ENCODE measurements around the gene HS3ST3A1. TPM values are rescaled to one million over a fixed set of nuclear protein-coding genes. Genes with fewer than 3 reads are reported as not detected.

HS3ST3A1 gene
- polyA plus RNA-seq, 4 donors: 0.25 to 0.44 TPM; not detected in 2

DNA sequence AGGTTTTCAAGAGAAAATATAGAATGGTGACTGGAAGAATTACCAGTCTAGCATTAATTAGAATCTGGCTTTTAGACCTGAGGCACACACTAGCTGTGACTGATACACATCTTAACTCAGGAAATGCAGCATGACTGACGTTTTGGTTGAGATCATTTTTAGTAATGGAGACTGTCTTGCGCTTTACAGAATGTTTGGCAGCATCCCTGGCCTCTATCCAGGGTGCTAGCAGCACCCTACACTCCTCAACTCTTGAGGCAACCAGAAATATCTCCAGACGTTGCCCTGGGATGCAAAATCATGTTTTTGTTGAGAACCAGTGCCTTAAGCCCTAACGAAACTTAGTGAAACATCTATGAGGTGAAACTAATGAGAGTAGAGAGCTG, 109.0 kb downstream of the HS3ST3A1 start:
- no peak for FAIRE-seq

GRCh38 chr17:13491916-13492736, 109.6 kb downstream of the HS3ST3A1 start:
- H3K36me3 ChIP-seq (ENCODE audit: control insufficient read depth in 3 of 3, insufficient read depth in 2 of 3, low read depth in 1 of 3, low read length in 3 of 3): no peaks in the 10 kb centered on the region
- FAIRE-seq: no peak
- peaks cover 0 to 2% (median 0%) of the 10 kb centered on the region in 3 donors for H3K27me3 ChIP-seq (ENCODE audit: control insufficient read depth in 3 of 3, insufficient read depth in 3 of 3, low read length in 3 of 3)
- no peaks in the 10 kb centered on the region for H3K4me1 ChIP-seq (ENCODE audit: control insufficient read depth in 3 of 3, insufficient read depth in 2 of 3, low read depth in 1 of 3, low read length in 2 of 3)
- no peak overlapping the region for H3K27ac ChIP-seq (ENCODE audit: low read depth in 1 of 3, low read length in 2 of 3)
- WGBS, 3 donors: 56 to 69% (median 58%) methylated on average over 7 of the region's 7 CpGs
- H3K4me3 ChIP-seq (ENCODE audit: low read depth in 1 of 3, low read length in 3 of 3): no peak overlapping the region
- DNase-seq: no peak
- H3K9me3 ChIP-seq (ENCODE audit: control insufficient read depth in 2 of 2, insufficient read depth in 1 of 2, low read depth in 1 of 2, low read length in 1 of 2): no peaks in the 10 kb centered on the region

More for the DNA sequence above, 109.0 kb downstream of the HS3ST3A1 start:
- DNase-seq: no peak
- Histone ChIP-seq H3K4me3 (ENCODE audit: low read depth in 1 of 3, low read length in 3 of 3) (no peak overlapping the region), H3K27ac (ENCODE audit: low read depth in 1 of 3, low read length in 2 of 3) (no peak overlapping the region), H3K27me3 (ENCODE audit: control insufficient read depth in 3 of 3, insufficient read depth in 3 of 3, low read length in 3 of 3) (peaks cover 0 to 2% (median 0%) of the 10 kb centered on the region in 3 donors), H3K36me3 (ENCODE audit: control insufficient read depth in 3 of 3, insufficient read depth in 2 of 3, low read depth in 1 of 3, low read length in 3 of 3) (no peaks in the 10 kb centered on the region), H3K4me1 (ENCODE audit: control insufficient read depth in 3 of 3, insufficient read depth in 2 of 3, low read depth in 1 of 3, low read length in 2 of 3) (no peaks in the 10 kb centered on the region), H3K9me3 (ENCODE audit: control insufficient read depth in 2 of 2, insufficient read depth in 1 of 2, low read depth in 1 of 2, low read length in 1 of 2) (no peaks in the 10 kb centered on the region)
- WGBS, 3 donors: 56 to 68% (median 57%) methylated on average over 4 of the region's 4 CpGs

- Histone ChIP-seq H3K4me3 (ENCODE audit: low read depth in 1 of 3, low read length in 3 of 3) (no peak overlapping the region), H3K9me3 (ENCODE audit: control insufficient read depth in 2 of 2, insufficient read depth in 1 of 2, low read depth in 1 of 2, low read length in 1 of 2) (no peaks in the 10 kb centered on the region), H3K27me3 (ENCODE audit: control insufficient read depth in 3 of 3, insufficient read depth in 3 of 3, low read length in 3 of 3) (peaks cover 0 to 2% (median 0%) of the 10 kb centered on the region in 3 donors), H3K4me1 (ENCODE audit: control insufficient read depth in 3 of 3, insufficient read depth in 2 of 3, low read depth in 1 of 3, low read length in 2 of 3) (no peaks in the 10 kb centered on the region), H3K27ac (ENCODE audit: low read depth in 1 of 3, low read length in 2 of 3) (no peak overlapping the region), H3K36me3 (ENCODE audit: control insufficient read depth in 3 of 3, insufficient read depth in 2 of 3, low read depth in 1 of 3, low read length in 3 of 3) (no peaks in the 10 kb centered on the region)
- no peak for FAIRE-seq
- 28 to 60% (median 53%) methylated on average over 1 of the region's 1 CpG for WGBS, 3 donors
- DNase-seq: no peak
These were observed 110.2 kb downstream of the HS3ST3A1 start for GRCh38 chr17:13491491-13491890.

GRCh38 chr17:13490906-13491482, 110.7 kb downstream of the HS3ST3A1 start:
- no peak overlapping the region for H3K27ac ChIP-seq (ENCODE audit: low read depth in 1 of 3, low read length in 2 of 3)
- no peak for FAIRE-seq
- no peaks in the 10 kb centered on the region for H3K36me3 ChIP-seq (ENCODE audit: control insufficient read depth in 3 of 3, insufficient read depth in 2 of 3, low read depth in 1 of 3, low read length in 3 of 3)
- H3K4me1 ChIP-seq (ENCODE audit: control insufficient read depth in 3 of 3, insufficient read depth in 2 of 3, low read depth in 1 of 3, low read length in 2 of 3): no peaks in the 10 kb centered on the region
- no peak for DNase-seq
- 78 to 86% (median 80%) methylated on average over 5 of the region's 5 CpGs for WGBS, 3 donors
- no peaks in the 10 kb centered on the region for H3K9me3 ChIP-seq (ENCODE audit: control insufficient read depth in 2 of 2, insufficient read depth in 1 of 2, low read depth in 1 of 2, low read length in 1 of 2)
- H3K27me3 ChIP-seq (ENCODE audit: control insufficient read depth in 3 of 3, insufficient read depth in 3 of 3, low read length in 3 of 3): peaks cover 0 to 2% (median 0%) of the 10 kb centered on the region in 3 donors
- H3K4me3 ChIP-seq (ENCODE audit: low read depth in 1 of 3, low read length in 3 of 3): no peak overlapping the region

DNA sequence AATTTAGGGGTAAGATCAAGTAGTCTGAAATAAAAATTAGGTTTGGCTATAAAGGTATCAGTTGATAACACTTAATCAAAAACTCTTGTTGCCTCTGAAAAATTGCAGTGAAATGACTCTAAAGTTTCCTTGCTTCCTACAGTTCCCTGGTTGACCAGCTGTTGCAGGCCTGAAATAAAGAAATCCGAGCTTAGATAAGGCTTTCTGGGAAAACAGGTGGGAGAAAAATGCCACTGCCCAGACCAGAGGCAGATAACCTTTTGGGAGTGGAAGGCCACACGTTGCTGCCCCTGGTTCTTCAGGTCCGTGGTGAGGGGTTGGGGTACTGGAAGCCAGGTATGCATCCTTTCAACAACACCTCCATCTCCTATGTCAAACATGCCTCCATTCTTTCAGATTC, 111.3 kb downstream of the HS3ST3A1 start:
- Histone ChIP-seq H3K27ac (ENCODE audit: low read depth in 1 of 3, low read length in 2 of 3) (no peak overlapping the region), H3K4me1 (ENCODE audit: control insufficient read depth in 3 of 3, insufficient read depth in 2 of 3, low read depth in 1 of 3, low read length in 2 of 3) (no peaks in the 10 kb centered on the region), H3K9me3 (ENCODE audit: control insufficient read depth in 2 of 2, insufficient read depth in 1 of 2, low read depth in 1 of 2, low read length in 1 of 2) (no peaks in the 10 kb centered on the region), H3K4me3 (ENCODE audit: low read depth in 1 of 3, low read length in 3 of 3) (no peak overlapping the region), H3K27me3 (ENCODE audit: control insufficient read depth in 3 of 3, insufficient read depth in 3 of 3, low read length in 3 of 3) (peaks cover 0 to 2% (median 0%) of the 10 kb centered on the region in 3 donors), H3K36me3 (ENCODE audit: control insufficient read depth in 3 of 3, insufficient read depth in 2 of 3, low read depth in 1 of 3, low read length in 3 of 3) (no peaks in the 10 kb centered on the region)
- DNase-seq (no peak), FAIRE-seq (no peak)
- WGBS, 3 donors: 36 to 69% (median 55%) methylated on average over 3 of the region's 3 CpGs

DNA sequence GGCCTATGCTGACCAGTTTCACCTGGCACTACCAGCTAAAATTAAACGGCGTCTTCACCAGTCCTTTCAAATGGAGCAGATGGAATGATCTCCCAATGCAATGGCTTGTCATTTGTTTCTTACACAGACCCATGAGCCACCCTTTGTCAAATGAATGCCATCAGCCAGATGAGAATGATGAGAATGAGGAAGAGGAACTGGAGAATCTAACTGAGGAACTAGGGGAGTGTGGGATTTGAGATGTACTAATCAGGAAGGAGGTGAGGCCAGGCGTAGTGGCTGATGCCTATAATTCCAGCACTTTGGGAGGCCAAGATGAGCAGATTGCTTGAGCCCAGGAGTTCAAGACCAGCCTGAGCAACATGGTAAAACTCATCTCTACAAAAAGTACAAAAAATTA, 116.4 kb downstream of the HS3ST3A1 start:
- Histone ChIP-seq H3K36me3 (ENCODE audit: control insufficient read depth in 3 of 3, insufficient read depth in 2 of 3, low read depth in 1 of 3, low read length in 3 of 3) (no peaks in the 10 kb centered on the region), H3K27ac (ENCODE audit: low read depth in 1 of 3, low read length in 2 of 3) (no peak overlapping the region), H3K9me3 (ENCODE audit: control insufficient read depth in 2 of 2, insufficient read depth in 1 of 2, low read depth in 1 of 2, low read length in 1 of 2) (peaks cover 0 to 16% of the 10 kb centered on the region in 2 donors), H3K27me3 (ENCODE audit: control insufficient read depth in 3 of 3, insufficient read depth in 3 of 3, low read length in 3 of 3) (no peaks in the 10 kb centered on the region), H3K4me3 (ENCODE audit: low read depth in 1 of 3, low read length in 3 of 3) (no peak overlapping the region), H3K4me1 (ENCODE audit: control insufficient read depth in 3 of 3, insufficient read depth in 2 of 3, low read depth in 1 of 3, low read length in 2 of 3) (no peaks in the 10 kb centered on the region)
- no peak for DNase-seq
- WGBS, 3 donors: 89 to 93% (median 90%) methylated on average over 3 of the region's 3 CpGs
- FAIRE-seq: no peak

GRCh38 chr17:13484020-13484419, 117.7 kb downstream of the HS3ST3A1 start:
- FAIRE-seq: no peak
- Histone ChIP-seq H3K4me1 (ENCODE audit: control insufficient read depth in 3 of 3, insufficient read depth in 2 of 3, low read depth in 1 of 3, low read length in 2 of 3) (no peaks in the 10 kb centered on the region), H3K9me3 (ENCODE audit: control insufficient read depth in 2 of 2, insufficient read depth in 1 of 2, low read depth in 1 of 2, low read length in 1 of 2) (peaks cover 0 to 22% of the 10 kb centered on the region in 2 donors)

DNA sequence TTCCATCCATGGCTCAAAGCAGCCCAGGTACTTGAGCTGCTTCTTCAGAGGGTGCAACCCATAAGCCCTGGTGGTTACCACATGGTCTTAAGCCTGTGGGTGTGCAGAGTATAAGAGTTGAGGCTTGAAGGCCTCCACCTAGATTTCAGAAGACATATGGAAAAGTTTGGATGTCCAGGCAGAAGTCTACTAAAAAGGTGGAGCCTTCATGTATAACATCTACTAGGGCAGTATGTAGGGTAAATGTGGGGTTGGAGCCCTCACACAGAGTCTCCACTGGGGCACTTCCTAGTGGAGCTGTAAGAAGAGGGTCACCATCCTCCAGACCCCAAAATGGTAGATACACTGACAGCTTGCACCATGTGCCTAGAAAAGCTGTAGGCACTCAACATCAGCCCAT, 120.9 kb downstream of the HS3ST3A1 start:
- FAIRE-seq (no peak), DNase-seq (no peak)
- Histone ChIP-seq H3K4me1 (ENCODE audit: control insufficient read depth in 3 of 3, insufficient read depth in 2 of 3, low read depth in 1 of 3, low read length in 2 of 3) (peaks cover 0 to 9% (median 0%) of the 10 kb centered on the region in 3 donors), H3K9me3 (ENCODE audit: control insufficient read depth in 2 of 2, insufficient read depth in 1 of 2, low read depth in 1 of 2, low read length in 1 of 2) (peaks cover 0 to 22% of the 10 kb centered on the region in 2 donors), H3K27ac (ENCODE audit: low read depth in 1 of 3, low read length in 2 of 3) (no peak overlapping the region), H3K4me3 (ENCODE audit: low read depth in 1 of 3, low read length in 3 of 3) (no peak overlapping the region), H3K36me3 (ENCODE audit: control insufficient read depth in 3 of 3, insufficient read depth in 2 of 3, low read depth in 1 of 3, low read length in 3 of 3) (no peaks in the 10 kb centered on the region), H3K27me3 (ENCODE audit: control insufficient read depth in 3 of 3, insufficient read depth in 3 of 3, low read length in 3 of 3) (no peaks in the 10 kb centered on the region)

More at GRCh38 chr17:13484020-13484419, 117.7 kb downstream of the HS3ST3A1 start:
- WGBS, 3 donors: 90 to 91% (median 91%) methylated on average over 4 of the region's 4 CpGs
- Histone ChIP-seq H3K27ac (ENCODE audit: low read depth in 1 of 3, low read length in 2 of 3) (no peak overlapping the region), H3K36me3 (ENCODE audit: control insufficient read depth in 3 of 3, insufficient read depth in 2 of 3, low read depth in 1 of 3, low read length in 3 of 3) (no peaks in the 10 kb centered on the region), H3K27me3 (ENCODE audit: control insufficient read depth in 3 of 3, insufficient read depth in 3 of 3, low read length in 3 of 3) (no peaks in the 10 kb centered on the region), H3K4me3 (ENCODE audit: low read depth in 1 of 3, low read length in 3 of 3) (no peak overlapping the region)
- no peak for DNase-seq

Measured in small intestine (tissue), 7 donors.